Measurements from ENCODE around the gene SERPINA3. TPM values are rescaled to one million over a fixed set of nuclear protein-coding genes. Genes with fewer than 3 reads are reported as not detected.
"Not testable (repeated sequence)": the region's sequence is repeated elsewhere in the genome, so short reads cannot be mapped to it uniquely, and the experiment has no call there.

Gene SERPINA3
- total RNA-seq, 2 experiments from 2014 or later = not detected

- H3K36me3 Mint-ChIP-seq (ENCODE audit: low read depth) = no peaks in the 10 kb centered on the region
- ChIA-PET POLR2A (no interaction called here), CTCF (interaction anchor here (0.8 kb wide), 1 partner anchor 28 kb away, joined by 3 read pairs; no protein-coding TSS in a partner anchor)
- no peak overlapping the region for H3K27ac Mint-ChIP-seq
- no peak for ATAC-seq
- H3K9me3 Mint-ChIP-seq (ENCODE audit: low read depth) = no peaks in the 10 kb centered on the region
- peaks cover under 1% of the 10 kb centered on the region for H3K27me3 Mint-ChIP-seq
- H3K4me1 Mint-ChIP-seq = no peaks in the 10 kb centered on the region
- no peak overlapping the region for H3K4me3 Mint-ChIP-seq
- intact Hi-C loops (cut with DNase I, micrococcal nuclease) = no loop called here
- DNase-seq = no peak
Observed at GRCh38 chr14:94574336-94574735, 37.9 kb upstream of the SERPINA3 start.

GRCh38 chr14:94575730-94576585 lies 36.2 kb upstream of the SERPINA3 start:
- Mint-ChIP-seq H3K27ac (no peak overlapping the region), H3K4me3 (no peak overlapping the region), H3K4me1 (no peaks in the 10 kb centered on the region), H3K9me3 (ENCODE audit: low read depth) (no peaks in the 10 kb centered on the region), H3K36me3 (ENCODE audit: low read depth) (no peaks in the 10 kb centered on the region), H3K27me3 (peaks cover 9% of the 10 kb centered on the region)
- no peak for ATAC-seq
- ChIA-PET POLR2A (no interaction called here), CTCF (no interaction called here)
- DNase-seq = no peak
- intact Hi-C loops (cut with DNase I, micrococcal nuclease) = no loop called here

- intact Hi-C loops (cut with DNase I, micrococcal nuclease); H3K36me3 Mint-ChIP-seq (ENCODE audit: low read depth): not testable (repeated sequence)
Observed at GRCh38 chr14:94577472-94577871, 34.7 kb upstream of the SERPINA3 start.

GRCh38 chr14:94578712-94579111 lies 33.5 kb upstream of the SERPINA3 start:
- H3K4me1 Mint-ChIP-seq = no peaks in the 10 kb centered on the region

More at GRCh38 chr14:94577472-94577871, 34.7 kb upstream of the SERPINA3 start:
- H3K27me3 Mint-ChIP-seq; H3K4me1 Mint-ChIP-seq; H3K9me3 Mint-ChIP-seq (ENCODE audit: low read depth); DNase-seq; H3K27ac Mint-ChIP-seq; POLR2A ChIA-PET; H3K4me3 Mint-ChIP-seq; ATAC-seq; CTCF ChIA-PET: not testable (repeated sequence)

GRCh38 chr14:94581127-94581999 lies 30.8 kb upstream of the SERPINA3 start, which contains the start of gene SERPINA5:
TSS of gene SERPINA5 (plus strand) at chr14:94581426. CDS start at chr14:94587363, 5,937 bp downstream.
- no peaks in the 10 kb centered on the region for H3K4me1 Mint-ChIP-seq
- ATAC-seq (no peak), DNase-seq (no peak)
- intact Hi-C loops (cut with DNase I, micrococcal nuclease) = no loop called here
- ChIA-PET CTCF (interaction anchor here (0.6 to 1.0 kb wide), 2 partner anchors 32 to 93 kb away, joined by 3 to 4 read pairs; no protein-coding TSS in a partner anchor), POLR2A (interaction anchor here (0.7 kb wide), 1 partner anchor 12 kb away, joined by 4 read pairs; no protein-coding TSS in a partner anchor)
- H3K9me3 Mint-ChIP-seq (ENCODE audit: low read depth) = no peaks in the 10 kb centered on the region
- H3K36me3 Mint-ChIP-seq (ENCODE audit: low read depth) = no peaks in the 10 kb centered on the region
- H3K4me3 Mint-ChIP-seq = no peak within 1 kb of the TSS
- peaks cover 12% of the 10 kb centered on the region for H3K27me3 Mint-ChIP-seq
- no peak within 1 kb of the TSS for H3K27ac Mint-ChIP-seq

More at GRCh38 chr14:94578712-94579111, 33.5 kb upstream of the SERPINA3 start:
- Mint-ChIP-seq H3K36me3 (ENCODE audit: low read depth) (no peaks in the 10 kb centered on the region), H3K27me3 (peaks cover 12% of the 10 kb centered on the region), H3K9me3 (ENCODE audit: low read depth) (no peaks in the 10 kb centered on the region), H3K4me3 (no peak overlapping the region), H3K27ac (no peak overlapping the region)
- ATAC-seq = no peak
- intact Hi-C loops (cut with DNase I, micrococcal nuclease) = no loop called here
- ChIA-PET CTCF (no interaction called here), POLR2A (no interaction called here)
- no peak for DNase-seq

GRCh38 chr14:94582199-94582750 lies 29.9 kb upstream of the SERPINA3 start:
- H3K4me3 Mint-ChIP-seq = no peak overlapping the region
- peaks cover 12% of the 10 kb centered on the region for H3K27me3 Mint-ChIP-seq
- ChIA-PET CTCF (interaction anchor here (0.6 kb wide), 1 partner anchor 368 kb away, joined by 3 read pairs; no protein-coding TSS in a partner anchor), POLR2A (interaction anchor here (0.7 kb wide), 1 partner anchor 13 kb away, joined by 4 read pairs; no protein-coding TSS in a partner anchor)
- ATAC-seq = no peak
- no peak for DNase-seq
- intact Hi-C loops (cut with DNase I, micrococcal nuclease) = no loop called here
- no peaks in the 10 kb centered on the region for H3K4me1 Mint-ChIP-seq
- H3K27ac Mint-ChIP-seq = no peak overlapping the region
- H3K9me3 Mint-ChIP-seq (ENCODE audit: low read depth) = no peaks in the 10 kb centered on the region
- H3K36me3 Mint-ChIP-seq (ENCODE audit: low read depth) = no peaks in the 10 kb centered on the region

- H3K9me3 Mint-ChIP-seq (ENCODE audit: low read depth) = no peaks in the 10 kb centered on the region
Observed at GRCh38 chr14:94582851-94583250, 29.3 kb upstream of the SERPINA3 start.

GRCh38 chr14:94583557-94583956 lies 28.6 kb upstream of the SERPINA3 start:
- peaks cover 12% of the 10 kb centered on the region for H3K27me3 Mint-ChIP-seq
- CTCF ChIA-PET = no interaction called here
- POLR2A ChIA-PET = no interaction called here

More at GRCh38 chr14:94582851-94583250, 29.3 kb upstream of the SERPINA3 start:
- H3K27ac Mint-ChIP-seq = no peak overlapping the region
- ATAC-seq (no peak), DNase-seq (no peak)
- no peaks in the 10 kb centered on the region for H3K4me1 Mint-ChIP-seq
- H3K4me3 Mint-ChIP-seq = no peak overlapping the region
- ChIA-PET POLR2A (no interaction called here), CTCF (interaction anchor here (0.6 kb wide), 1 partner anchor 369 kb away, joined by 3 read pairs; no protein-coding TSS in a partner anchor)
- intact Hi-C loops (cut with DNase I, micrococcal nuclease) = no loop called here
- no peaks in the 10 kb centered on the region for H3K36me3 Mint-ChIP-seq (ENCODE audit: low read depth)
- H3K27me3 Mint-ChIP-seq = peaks cover 12% of the 10 kb centered on the region

GRCh38 chr14:94584591-94585280 lies 27.5 kb upstream of the SERPINA3 start:
- H3K27me3 Mint-ChIP-seq = peaks cover 10% of the 10 kb centered on the region
- ChIA-PET POLR2A (no interaction called here), CTCF (interaction anchor here (0.5 kb wide), 1 partner anchor 20 kb away, joined by 3 read pairs; no protein-coding TSS in a partner anchor)
- intact Hi-C loops (cut with DNase I, micrococcal nuclease) = no loop called here
- no peaks in the 10 kb centered on the region for H3K36me3 Mint-ChIP-seq (ENCODE audit: low read depth)
- no peak overlapping the region for H3K4me3 Mint-ChIP-seq
- DNase-seq (no peak), ATAC-seq (no peak)
- no peak overlapping the region for H3K27ac Mint-ChIP-seq
- no peaks in the 10 kb centered on the region for H3K4me1 Mint-ChIP-seq
- H3K9me3 Mint-ChIP-seq (ENCODE audit: low read depth) = no peaks in the 10 kb centered on the region

More at GRCh38 chr14:94583557-94583956, 28.6 kb upstream of the SERPINA3 start:
- DNase-seq = no peak
- intact Hi-C loops (cut with DNase I, micrococcal nuclease) = no loop called here
- H3K4me1 Mint-ChIP-seq = no peaks in the 10 kb centered on the region
- ATAC-seq = no peak
- H3K27ac Mint-ChIP-seq = no peak overlapping the region
- H3K9me3 Mint-ChIP-seq (ENCODE audit: low read depth) = no peaks in the 10 kb centered on the region
- no peak overlapping the region for H3K4me3 Mint-ChIP-seq
- no peaks in the 10 kb centered on the region for H3K36me3 Mint-ChIP-seq (ENCODE audit: low read depth)

- intact Hi-C loops (cut with DNase I, micrococcal nuclease) = no loop called here
- no peaks in the 10 kb centered on the region for H3K36me3 Mint-ChIP-seq (ENCODE audit: low read depth)
- peaks cover 2% of the 10 kb centered on the region for H3K27me3 Mint-ChIP-seq
Observed at GRCh38 chr14:94586635-94587034, 25.6 kb upstream of the SERPINA3 start.

More at GRCh38 chr14:94586635-94587034, 25.6 kb upstream of the SERPINA3 start:
- DNase-seq (no peak), ATAC-seq (no peak)
- no peaks in the 10 kb centered on the region for H3K4me1 Mint-ChIP-seq
- H3K9me3 Mint-ChIP-seq (ENCODE audit: low read depth) = no peaks in the 10 kb centered on the region
- H3K27ac Mint-ChIP-seq = no peak overlapping the region
- CTCF ChIA-PET = no interaction called here
- no peak overlapping the region for H3K4me3 Mint-ChIP-seq
- POLR2A ChIA-PET = interaction anchor here (0.6 kb wide), 1 partner anchor 438 kb away, joined by 5 read pairs; no protein-coding TSS in a partner anchor
